ENCODE measurements around the gene C6orf47. TPM values are rescaled to one million over a fixed set of nuclear protein-coding genes. Genes with fewer than 3 reads are reported as not detected.

The C6orf47 gene
- total RNA-seq, 1 donor from 2014 or later = 20.6 TPM

DNA sequence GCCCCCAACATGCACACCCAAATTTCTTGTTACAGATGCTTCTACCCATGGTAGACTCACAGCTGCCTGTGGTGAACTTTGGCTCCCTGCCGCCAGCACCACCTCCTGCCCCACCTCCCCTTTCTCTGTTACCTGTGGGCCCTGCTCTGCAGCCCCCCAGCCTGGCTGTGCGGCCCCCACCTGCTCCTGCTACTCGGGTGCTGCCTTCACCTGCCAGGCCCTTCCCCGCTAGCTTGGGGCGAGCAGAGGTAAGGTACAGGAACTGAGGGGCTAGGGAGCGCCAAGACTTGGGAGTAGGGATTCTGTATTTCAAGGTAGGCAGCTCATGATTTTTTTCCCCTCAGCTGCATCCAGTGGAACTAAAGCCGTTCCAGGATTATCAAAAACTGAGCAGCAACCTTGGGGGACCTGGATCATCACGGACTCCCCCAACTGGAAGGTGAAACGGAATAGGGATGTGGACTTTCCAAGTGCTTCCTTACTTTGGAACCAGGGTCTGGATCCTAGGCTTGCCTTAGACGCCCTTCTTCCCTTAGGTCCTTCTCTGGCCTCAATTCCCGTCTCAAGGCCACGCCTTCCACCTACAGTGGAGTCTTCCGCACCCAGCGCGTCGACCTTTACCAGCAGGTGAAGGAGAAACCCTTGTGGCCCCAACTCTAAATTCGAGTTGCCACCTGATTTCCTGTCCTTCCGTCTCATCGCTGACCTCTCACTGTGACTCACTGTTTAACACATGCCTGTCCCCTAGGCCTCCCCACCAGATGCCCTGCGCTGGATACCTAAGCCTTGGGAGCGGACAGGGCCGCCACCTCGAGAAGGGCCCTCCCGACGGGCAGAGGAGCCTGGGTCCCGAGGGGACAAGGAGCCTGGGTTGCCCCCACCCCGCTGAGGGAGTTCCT lies 23.6 kb downstream of the C6orf47 start:
- no peak for DNase-seq (ENCODE audit: low read depth)

DNA sequence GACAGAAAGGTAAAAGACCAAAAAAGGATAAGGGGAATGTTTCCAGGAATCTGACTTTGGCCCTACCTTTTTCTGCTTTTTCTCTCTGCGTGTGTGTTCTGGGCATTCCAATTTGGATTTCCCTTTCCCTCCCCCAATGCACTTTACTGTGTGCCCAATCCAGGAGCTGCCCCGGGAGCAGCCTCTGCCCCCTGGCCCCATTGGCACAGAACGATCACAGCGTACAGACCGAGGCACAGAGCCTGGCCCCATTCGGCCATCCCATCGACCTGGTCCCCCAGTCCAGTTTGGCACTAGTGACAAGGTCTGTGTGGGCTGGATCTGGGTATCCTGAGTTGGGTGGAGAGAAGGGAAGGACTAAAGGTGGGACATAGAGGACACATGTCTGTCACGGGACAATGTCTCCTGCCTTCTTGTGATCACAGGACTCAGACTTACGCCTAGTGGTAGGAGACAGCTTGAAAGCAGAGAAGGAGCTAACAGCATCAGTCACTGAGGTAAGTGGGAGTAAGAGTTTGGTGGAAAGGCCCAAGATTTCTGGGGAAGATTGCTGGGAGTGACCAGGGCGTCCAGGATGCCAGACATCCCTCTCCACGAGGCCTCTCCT lies 25.5 kb downstream of the C6orf47 start:
- no peak for DNase-seq (ENCODE audit: low read depth)

DNA sequence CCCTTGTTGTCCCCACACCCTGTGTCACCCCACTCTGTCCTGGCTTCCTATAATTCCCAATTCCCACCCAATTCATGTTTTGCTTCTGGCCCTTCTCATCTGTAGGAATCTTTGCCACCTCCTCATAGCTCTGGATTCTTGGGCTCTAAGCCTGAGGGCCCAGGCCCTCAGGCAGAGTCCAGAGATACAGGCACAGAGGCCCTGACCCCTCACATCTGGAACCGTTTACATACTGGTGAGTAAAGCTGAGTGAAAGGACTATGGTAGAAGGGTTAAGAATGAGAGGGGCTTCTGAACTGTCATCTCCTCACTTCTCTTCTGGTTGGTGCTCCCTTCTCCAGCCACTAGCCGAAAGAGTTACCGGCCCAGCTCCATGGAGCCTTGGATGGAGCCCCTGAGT lies 26.4 kb downstream of the C6orf47 start:
- DNase-seq (ENCODE audit: low read depth) = no peak

DNA sequence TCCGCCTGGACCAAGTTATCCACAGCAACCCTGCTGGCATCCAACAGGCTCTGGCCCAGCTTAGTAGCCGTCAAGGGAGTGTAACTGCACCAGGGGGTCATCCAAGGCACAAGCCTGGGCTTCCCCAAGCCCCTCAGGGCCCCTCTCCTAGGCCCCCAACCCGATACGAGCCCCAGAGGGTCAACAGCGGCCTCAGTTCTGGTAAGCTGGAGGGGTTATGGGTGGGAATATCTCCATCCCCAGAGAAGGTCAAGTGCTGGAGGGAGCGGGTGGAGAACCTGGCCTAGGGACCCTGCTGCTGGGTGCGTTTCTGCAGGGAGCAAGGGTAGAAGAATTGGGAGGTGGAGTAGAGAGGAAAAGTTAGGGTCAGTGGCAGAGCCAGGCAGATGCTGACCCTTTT lies 27.1 kb downstream of the C6orf47 start:
- no peak for DNase-seq (ENCODE audit: low read depth)

DNA sequence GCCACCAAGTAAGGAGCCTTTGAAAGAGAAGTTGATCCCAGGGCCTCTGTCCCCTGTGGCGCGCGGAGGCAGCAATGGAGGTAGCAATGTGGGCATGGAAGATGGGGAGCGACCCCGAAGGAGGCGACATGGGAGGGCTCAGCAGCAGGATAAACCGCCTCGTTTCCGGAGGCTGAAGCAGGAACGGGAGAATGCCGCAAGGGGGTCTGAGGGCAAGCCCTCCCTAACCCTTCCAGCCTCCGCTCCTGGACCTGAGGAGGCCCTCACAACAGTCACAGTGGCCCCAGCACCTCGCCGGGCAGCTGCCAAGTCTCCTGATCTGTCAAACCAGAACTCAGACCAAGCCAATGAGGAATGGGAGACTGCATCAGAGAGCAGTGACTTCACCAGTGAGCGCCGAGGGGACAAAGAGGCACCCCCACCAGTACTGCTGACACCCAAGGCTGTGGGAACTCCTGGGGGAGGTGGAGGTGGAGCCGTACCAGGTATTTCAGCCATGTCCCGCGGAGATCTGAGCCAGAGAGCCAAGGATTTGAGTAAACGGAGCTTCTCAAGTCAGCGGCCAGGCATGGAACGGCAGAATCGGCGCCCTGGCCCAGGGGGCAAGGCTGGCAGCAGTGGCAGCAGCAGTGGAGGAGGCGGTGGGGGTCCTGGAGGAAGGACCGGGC lies 28.2 kb downstream of the C6orf47 start:
- no peak for DNase-seq (ENCODE audit: low read depth)

DNA sequence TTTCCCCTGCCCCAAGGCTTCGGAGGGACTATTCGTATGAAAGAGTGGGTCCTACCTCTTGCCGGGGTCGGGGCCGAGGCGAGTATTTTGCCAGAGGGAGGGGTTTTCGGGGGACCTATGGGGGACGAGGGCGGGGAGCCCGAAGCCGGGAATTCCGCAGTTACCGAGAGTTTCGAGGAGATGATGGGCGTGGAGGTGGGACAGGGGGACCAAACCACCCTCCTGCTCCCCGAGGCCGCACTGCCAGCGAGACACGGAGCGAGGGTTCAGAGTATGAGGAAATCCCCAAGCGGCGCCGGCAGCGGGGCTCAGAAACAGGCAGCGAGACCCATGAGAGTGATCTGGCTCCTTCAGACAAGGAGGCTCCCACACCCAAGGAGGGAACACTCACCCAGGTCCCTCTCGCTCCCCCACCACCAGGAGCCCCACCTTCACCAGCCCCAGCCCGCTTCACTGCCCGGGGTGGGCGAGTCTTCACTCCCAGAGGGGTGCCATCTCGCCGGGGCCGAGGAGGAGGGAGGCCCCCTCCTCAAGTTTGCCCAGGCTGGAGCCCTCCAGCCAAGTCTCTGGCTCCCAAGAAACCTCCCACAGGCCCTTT lies 28.8 kb downstream of the C6orf47 start:
- no peak for DNase-seq (ENCODE audit: low read depth)

DNA sequence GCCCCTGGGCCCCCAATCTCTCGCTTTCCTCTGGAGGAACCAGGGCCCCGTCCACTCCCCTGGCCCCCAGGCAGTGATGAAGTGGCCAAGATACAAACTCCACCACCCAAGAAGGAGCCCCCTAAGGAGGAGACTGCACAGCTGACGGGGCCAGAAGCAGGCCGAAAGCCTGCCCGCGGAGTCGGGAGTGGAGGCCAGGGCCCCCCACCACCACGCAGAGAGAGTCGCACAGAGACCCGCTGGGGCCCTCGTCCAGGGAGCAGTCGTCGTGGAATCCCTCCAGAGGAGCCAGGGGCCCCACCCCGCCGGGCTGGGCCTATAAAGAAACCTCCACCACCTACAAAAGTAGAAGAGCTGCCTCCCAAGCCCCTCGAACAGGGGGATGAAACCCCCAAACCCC lies 29.4 kb downstream of the C6orf47 start:
- DNase-seq (ENCODE audit: low read depth) = no peak

DNA sequence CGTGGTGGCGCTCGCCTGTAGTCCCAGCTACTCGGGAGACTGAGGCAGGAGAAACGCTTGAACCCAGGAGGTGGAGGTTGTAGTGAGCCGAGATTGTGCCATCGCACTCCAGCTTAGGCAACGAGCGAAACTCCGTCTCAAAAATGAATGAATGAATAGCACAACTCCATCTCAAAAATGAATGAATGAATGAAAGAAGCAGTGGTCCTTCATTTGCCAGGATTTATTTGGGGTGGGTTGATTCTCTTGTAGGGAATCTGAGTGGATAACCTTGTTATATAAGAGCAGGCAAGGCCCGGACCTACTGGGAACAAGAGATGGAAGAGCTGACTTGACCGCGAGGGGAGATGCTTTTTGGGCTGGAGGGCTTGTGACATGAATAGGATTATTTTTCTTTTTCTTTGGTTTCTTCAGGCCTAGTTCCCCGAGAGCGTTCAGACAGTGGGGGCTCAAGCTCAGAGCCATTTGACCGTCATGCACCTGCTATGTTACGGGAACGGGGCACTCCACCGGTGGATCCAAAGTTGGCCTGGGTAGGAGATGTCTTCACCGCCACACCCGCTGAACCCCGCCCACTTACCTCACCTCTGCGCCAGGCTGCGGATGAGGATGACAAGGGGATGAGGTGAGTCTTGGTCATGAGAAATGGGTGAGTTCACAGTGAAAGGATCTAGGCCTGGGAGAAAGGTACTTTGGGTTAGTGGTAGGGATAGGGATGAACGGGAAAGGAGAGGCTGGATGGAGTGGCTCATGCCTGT lies 30.2 kb downstream of the C6orf47 start:
- no peak for DNase-seq (ENCODE audit: low read depth)

DNA sequence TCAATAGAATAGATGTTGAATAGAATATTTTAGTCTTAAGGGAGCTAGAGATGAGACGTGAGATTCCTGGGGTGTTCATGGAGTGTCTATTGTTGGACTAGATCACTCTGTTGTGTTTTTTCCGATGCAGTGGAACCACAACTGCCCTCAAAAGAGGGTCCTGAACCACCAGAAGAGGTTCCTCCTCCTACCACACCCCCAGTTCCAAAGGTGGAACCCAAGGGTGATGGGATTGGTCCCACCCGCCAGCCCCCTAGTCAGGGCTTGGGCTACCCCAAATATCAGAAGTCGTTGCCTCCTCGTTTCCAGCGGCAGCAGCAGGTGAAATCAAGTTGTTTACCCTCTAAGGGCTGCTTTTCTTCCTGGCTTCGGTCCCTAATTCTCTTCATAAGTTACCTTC lies 31.6 kb downstream of the C6orf47 start:
- no peak for DNase-seq (ENCODE audit: low read depth)

DNA sequence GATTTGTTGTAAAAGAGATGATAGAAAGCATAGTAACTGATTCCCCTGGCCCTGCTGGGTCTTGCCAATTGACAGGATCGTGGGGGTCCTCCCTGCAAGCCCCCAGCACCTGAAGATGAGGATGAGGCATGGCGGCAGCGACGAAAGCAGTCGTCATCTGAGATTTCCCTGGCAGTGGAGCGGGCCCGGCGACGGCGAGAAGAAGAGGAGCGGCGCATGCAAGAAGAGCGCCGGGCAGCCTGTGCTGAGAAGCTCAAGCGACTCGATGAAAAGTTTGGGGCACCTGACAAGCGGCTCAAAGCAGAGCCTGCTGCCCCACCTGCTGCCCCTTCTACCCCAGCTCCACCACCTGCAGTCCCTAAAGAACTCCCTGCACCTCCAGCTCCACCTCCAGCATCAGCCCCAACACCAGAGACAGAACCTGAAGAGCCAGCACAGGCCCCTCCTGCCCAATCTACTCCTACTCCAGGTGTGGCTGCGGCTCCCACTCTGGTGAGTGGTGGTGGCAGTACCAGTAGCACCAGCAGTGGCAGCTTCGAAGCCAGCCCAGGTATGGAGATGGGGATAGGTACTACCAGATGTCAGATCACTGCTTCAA lies 32.8 kb downstream of the C6orf47 start:
- DNase-seq (ENCODE audit: low read depth) = no peak

DNA sequence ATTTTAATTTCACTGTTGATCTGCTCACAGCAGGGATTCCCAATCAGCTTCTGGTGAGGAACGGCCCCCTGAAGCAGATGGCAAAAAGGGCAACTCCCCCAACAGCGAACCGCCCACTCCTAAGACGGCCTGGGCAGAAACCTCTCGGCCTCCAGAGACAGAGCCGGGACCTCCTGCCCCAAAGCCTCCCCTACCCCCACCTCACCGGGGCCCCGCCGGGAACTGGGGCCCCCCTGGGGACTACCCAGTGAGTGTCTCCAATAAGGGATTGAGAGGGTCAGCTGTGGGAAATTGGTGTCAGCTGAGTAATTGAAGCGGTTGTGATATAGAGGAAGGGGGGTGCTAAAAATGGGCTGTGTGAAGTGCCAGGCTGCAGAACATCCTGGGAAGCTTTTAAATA lies 33.6 kb downstream of the C6orf47 start:
- no peak for DNase-seq (ENCODE audit: low read depth)

DNA sequence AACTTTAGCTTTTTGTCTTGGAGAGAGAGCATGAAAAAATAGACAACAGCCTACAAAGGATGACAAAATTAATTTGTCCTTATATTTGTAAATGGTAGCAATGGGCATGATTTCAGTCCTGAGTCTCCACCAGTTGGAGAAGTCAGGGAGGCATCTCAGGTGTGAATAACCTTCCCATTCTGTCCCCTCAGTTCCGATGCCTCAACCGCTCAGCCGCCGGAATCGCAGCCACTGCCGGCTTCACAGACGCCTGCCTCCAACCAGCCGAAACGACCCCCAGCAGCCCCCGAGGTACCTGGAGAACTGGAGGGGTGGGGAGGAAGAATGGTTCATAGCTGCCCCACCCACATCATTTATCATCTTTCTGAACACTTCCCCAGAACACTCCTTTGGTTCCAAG lies 36.5 kb downstream of the C6orf47 start:
- DNase-seq (ENCODE audit: low read depth) = no peak

DNA sequence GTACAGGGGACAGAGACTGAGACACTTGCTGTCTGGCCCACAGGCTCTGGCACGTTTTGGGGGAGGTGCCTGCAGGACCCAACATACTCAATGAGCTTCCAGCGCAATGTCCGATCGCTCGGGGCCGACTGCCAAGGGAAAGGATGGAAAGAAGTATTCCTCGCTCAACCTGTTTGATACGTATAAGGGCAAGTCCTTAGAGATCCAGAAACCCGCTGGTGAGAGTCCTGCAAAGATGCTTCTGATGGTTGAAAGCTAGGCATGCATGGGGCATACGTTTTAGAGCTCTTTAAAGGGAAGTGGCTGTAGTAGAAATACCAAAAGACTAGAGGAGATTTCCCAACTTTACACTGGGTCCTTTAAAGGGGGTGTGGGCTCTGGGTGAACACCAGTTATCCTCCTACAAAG lies 37.9 kb downstream of the C6orf47 start:
- no peak for DNase-seq (ENCODE audit: low read depth)

DNA sequence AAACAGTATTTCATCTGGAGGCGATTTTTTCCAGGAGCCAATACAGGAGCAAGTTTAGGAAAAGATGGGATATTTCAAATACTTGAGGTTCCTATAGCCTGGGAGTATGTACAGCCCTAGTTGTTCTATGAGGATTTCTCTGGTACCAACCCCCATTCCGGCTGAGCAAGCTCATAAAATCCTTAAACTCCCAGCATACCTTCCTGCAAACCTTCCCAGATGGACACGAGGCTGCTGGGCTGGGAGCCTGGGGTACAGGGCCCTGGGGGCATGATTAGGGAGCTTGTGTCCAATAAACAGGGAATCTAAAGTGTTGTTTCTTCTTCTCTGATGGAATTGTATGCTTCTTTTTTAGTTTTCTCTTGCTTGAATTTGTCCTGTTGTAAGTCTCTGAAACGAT lies 38.6 kb downstream of the C6orf47 start:
- no peak for DNase-seq (ENCODE audit: low read depth)

DNA sequence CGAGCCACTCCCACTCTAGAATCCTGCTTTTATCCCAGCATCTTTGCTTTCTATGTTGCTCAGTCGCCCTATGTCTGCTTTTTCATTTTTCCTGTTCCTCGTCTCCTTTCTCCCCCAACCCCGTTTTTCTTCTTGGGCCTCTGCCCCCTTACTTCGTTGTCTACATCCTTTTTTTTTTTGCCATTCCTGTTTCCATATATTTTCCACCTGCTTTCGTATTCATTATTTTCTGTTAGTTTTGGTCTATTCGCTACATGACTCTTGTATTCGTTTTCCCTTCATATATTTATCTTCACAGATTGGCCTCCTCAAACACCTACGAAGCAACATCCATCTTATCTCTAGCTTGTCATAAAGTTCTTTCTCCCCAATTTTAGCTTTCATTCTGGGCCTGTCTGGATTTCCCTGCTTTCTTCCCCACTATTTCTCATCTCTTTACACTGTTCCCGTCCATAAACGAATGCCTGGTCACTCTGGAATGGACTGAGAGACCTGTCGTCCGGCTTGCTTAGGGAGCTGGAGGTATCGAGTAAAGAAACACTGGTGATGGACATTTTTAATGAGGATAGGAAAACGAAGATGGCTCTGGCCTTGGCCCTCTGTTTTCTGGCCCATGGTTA lies 39.1 kb downstream of the C6orf47 start:
- DNase-seq (ENCODE audit: low read depth) = no peak

DNA sequence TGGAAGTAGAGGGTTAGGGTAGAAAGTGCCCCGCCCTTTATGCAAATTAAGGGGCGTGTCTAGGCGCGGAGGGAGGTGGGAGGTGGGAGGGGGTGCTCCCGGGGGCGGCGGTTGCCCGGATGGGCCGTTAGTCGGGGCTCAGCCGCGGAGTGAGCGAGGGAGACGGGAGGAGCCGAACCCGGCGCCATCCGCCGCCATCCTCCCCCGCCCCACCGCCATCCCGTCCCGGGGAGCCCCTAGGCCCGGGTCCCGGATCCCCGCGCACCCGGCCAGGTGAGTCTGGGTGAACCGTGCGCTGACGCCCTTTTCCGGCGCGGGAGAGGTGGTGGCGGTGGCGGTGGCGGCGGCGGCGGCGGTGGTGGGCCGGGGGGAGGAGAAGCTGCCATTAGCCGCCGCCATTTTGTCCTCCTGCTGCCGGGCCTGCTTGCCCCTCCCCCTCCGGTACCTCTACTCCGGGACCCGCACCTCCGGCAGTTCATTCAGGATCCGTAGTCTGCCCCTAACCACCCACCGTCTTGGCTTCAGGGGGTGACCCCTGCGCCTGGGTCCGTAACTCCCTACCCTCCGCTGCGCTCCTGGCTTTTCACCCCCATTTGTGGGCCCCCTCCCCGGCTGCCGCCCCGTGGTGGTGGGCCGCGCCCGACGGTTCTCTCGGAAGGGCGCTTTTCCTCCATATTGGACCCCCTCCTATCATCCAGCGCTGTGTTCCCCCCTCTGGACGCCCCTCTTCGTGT lies 39.8 kb downstream of the C6orf47 start, which contains the start of gene PRRC2A:
Gene PRRC2A, plus strand, starts transcription at position 130 of the 734 bp plus-strand sequence. CDS start 2,075 bp downstream, outside the sequence.
- no peak for DNase-seq (ENCODE audit: low read depth)

DNA sequence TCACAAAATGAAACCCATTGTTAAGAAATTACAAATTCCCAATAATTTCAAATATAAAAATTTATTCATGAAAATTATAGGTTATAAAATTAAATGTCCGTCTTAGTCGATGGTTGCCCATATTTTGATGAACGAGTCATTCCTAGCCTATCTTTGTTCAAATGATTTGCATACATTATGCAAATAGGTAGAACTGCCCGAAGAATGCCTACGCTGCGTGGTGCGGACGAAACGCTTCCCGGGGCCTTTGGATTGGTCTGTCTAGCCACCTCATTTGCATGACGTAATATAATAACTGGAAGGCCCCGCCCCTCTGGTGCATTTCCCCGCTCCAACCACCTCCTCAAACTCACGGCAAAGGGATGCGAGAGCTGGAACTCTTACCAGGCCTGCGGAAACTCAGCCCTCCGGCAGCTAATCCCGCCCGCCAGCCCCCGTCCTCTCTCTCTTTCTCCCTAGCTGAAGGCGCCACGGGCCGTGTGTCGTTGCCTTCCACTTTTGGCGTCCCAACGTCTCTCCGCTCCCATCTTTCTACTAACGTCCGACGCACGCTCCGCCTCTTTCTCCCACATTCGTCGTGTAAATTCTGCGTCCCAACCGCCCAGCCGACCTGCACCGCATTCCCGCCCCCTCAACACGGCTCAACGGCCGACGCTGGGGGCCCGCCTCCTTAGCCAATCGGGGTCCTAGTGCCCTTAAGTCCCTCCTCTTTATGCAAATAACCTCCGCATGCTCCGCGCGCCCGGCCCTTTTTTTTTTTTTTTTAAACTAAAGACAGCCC lies 40.6 kb downstream of the C6orf47 start:
- DNase-seq (ENCODE audit: low read depth) = peak; percentile 99

DNA sequence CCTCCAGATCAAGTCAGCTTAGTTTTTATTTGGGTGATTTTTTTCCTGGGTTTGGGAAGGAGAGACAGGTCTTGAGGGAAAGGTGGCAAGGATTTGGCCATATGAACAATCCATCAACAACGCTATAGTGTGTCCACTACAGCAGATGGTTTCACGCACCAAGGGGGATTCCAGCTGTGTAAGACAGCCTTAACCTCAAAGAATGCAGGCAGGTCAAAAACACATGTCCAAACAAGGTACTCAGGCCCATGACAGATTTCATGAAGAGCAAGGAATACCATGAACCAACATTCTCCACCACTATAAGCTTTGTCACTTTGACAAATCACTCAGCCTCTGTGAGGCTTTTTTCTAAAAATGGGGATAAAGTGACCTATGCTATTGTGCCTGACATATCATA lies 43.6 kb downstream of the C6orf47 start:
- DNase-seq (ENCODE audit: low read depth) = no peak

DNA sequence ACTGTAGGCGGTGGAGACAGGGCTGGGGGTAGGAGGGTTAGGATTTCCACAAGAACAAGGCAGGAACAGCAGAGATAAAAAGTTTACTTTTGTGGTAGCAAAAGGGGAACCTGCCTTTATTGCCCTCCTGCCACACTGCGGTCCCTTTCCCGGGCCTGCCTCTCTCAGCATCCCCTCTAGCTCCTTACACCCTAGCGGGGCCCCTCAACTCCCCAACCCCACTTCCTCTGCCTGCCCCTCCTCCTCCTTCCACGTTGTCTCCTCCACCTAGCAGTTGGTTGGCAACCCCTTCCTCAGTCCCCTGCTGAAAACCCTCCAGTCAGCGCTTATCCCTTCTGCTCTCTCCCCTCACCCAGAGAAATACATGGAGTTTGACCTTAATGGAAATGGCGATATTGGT lies 44.8 kb downstream of the C6orf47 start:
- no peak for DNase-seq (ENCODE audit: low read depth)

All from myocyte (in vitro differentiated cells).